HepG2 (cell line): ENCODE measurements around the gene SLC22A31.
"Not testable (repeated sequence)": the region's sequence is repeated elsewhere in the genome, so short reads cannot be mapped to it uniquely, and the experiment has no call there.

Source experiments
- ADNP ChIP-seq: sonication (generic); formaldehyde crosslinking; IDR thresholded peaks from 2 replicates; pipeline ENCODE4 v1.4.0; 2020; ENCODE audit warnings: missing genetic modification reagents
- DNMT1 ChIP-seq: sonication (generic); formaldehyde crosslinking; IDR thresholded peaks from 2 replicates; pipeline ENCODE4 v1.5.1; 2020; ENCODE audit warnings: mild to moderate bottlenecking, missing genetic modification reagents
- KDM1A ChIP-seq: IDR thresholded peaks from 2 replicates; pipeline ENCODE4 v1.6.1; 2016; ENCODE audit warnings: missing compliant biosample characterization
- POLR2AphosphoS5 ChIP-seq: IDR thresholded peaks from 2 replicates; pipeline ENCODE4 v1.6.1; 2012; ENCODE audit warnings: low read depth, low read length
- TAF1 ChIP-seq: sonication (generic); formaldehyde crosslinking; IDR thresholded peaks from 2 replicates; pipeline ENCODE4 v1.4.0; 2020; ENCODE audit warnings: missing genetic modification reagents
- ZNF24 ChIP-seq: fragments of 450-650 bp; IDR thresholded peaks from 2 replicates; pipeline ENCODE4 v1.6.1; 2017; ENCODE audit warnings: antibody characterized with exemption, mild to moderate bottlenecking
- ZSCAN12 ChIP-seq: sonication (generic); formaldehyde crosslinking; IDR thresholded peaks from 2 replicates; pipeline ENCODE4 v1.9.0; 2021; ENCODE audit warnings: mild to moderate bottlenecking, missing genetic modification reagents
- TF ChIP-seq, protein P1 (sequence below): sonication (generic); formaldehyde crosslinking; IDR thresholded peaks from 2 replicates; pipeline ENCODE4 v1.5.0; 2020; ENCODE audit warnings: mild to moderate bottlenecking, missing genetic modification reagents, moderate library complexity
- TF ChIP-seq, protein P2 (sequence below): sonication (generic); formaldehyde crosslinking; IDR thresholded peaks from 2 replicates; pipeline ENCODE4 v1.4.0; 2020; ENCODE audit warnings: missing genetic modification reagents
- TF ChIP-seq, protein P3 (sequence below), 2 experiments: IDR thresholded peaks; 2 replicates each; pipeline ENCODE4 v1.6.1; 2011 to 2012; ENCODE audit warnings: low read length in 2 of 2, borderline replicate concordance in 1 of 2, low read depth in 1 of 2, mild to moderate bottlenecking in 1 of 2, moderate library complexity in 1 of 2

- TF ChIP-seq, protein P1, sequence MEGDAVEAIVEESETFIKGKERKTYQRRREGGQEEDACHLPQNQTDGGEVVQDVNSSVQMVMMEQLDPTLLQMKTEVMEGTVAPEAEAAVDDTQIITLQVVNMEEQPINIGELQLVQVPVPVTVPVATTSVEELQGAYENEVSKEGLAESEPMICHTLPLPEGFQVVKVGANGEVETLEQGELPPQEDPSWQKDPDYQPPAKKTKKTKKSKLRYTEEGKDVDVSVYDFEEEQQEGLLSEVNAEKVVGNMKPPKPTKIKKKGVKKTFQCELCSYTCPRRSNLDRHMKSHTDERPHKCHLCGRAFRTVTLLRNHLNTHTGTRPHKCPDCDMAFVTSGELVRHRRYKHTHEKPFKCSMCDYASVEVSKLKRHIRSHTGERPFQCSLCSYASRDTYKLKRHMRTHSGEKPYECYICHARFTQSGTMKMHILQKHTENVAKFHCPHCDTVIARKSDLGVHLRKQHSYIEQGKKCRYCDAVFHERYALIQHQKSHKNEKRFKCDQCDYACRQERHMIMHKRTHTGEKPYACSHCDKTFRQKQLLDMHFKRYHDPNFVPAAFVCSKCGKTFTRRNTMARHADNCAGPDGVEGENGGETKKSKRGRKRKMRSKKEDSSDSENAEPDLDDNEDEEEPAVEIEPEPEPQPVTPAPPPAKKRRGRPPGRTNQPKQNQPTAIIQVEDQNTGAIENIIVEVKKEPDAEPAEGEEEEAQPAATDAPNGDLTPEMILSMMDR (CRISPR knock-in tag) = not testable (repeated sequence)
- not testable (repeated sequence) for TF ChIP-seq ZSCAN12 (CRISPR knock-in tag); TAF1 (CRISPR knock-in tag); KDM1A; ADNP (CRISPR knock-in tag); POLR2AphosphoS5; ZNF24; DNMT1 (CRISPR knock-in tag)
- TF ChIP-seq, protein P2, sequence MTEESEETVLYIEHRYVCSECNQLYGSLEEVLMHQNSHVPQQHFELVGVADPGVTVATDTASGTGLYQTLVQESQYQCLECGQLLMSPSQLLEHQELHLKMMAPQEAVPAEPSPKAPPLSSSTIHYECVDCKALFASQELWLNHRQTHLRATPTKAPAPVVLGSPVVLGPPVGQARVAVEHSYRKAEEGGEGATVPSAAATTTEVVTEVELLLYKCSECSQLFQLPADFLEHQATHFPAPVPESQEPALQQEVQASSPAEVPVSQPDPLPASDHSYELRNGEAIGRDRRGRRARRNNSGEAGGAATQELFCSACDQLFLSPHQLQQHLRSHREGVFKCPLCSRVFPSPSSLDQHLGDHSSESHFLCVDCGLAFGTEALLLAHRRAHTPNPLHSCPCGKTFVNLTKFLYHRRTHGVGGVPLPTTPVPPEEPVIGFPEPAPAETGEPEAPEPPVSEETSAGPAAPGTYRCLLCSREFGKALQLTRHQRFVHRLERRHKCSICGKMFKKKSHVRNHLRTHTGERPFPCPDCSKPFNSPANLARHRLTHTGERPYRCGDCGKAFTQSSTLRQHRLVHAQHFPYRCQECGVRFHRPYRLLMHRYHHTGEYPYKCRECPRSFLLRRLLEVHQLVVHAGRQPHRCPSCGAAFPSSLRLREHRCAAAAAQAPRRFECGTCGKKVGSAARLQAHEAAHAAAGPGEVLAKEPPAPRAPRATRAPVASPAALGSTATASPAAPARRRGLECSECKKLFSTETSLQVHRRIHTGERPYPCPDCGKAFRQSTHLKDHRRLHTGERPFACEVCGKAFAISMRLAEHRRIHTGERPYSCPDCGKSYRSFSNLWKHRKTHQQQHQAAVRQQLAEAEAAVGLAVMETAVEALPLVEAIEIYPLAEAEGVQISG (CRISPR knock-in tag) = peak; percentile 40; the same call in 1 of the 2 replicates
- TF ChIP-seq, protein P3, sequence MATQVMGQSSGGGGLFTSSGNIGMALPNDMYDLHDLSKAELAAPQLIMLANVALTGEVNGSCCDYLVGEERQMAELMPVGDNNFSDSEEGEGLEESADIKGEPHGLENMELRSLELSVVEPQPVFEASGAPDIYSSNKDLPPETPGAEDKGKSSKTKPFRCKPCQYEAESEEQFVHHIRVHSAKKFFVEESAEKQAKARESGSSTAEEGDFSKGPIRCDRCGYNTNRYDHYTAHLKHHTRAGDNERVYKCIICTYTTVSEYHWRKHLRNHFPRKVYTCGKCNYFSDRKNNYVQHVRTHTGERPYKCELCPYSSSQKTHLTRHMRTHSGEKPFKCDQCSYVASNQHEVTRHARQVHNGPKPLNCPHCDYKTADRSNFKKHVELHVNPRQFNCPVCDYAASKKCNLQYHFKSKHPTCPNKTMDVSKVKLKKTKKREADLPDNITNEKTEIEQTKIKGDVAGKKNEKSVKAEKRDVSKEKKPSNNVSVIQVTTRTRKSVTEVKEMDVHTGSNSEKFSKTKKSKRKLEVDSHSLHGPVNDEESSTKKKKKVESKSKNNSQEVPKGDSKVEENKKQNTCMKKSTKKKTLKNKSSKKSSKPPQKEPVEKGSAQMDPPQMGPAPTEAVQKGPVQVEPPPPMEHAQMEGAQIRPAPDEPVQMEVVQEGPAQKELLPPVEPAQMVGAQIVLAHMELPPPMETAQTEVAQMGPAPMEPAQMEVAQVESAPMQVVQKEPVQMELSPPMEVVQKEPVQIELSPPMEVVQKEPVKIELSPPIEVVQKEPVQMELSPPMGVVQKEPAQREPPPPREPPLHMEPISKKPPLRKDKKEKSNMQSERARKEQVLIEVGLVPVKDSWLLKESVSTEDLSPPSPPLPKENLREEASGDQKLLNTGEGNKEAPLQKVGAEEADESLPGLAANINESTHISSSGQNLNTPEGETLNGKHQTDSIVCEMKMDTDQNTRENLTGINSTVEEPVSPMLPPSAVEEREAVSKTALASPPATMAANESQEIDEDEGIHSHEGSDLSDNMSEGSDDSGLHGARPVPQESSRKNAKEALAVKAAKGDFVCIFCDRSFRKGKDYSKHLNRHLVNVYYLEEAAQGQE (IDR thresholded peaks at IDR 0.05; ENCODE audit: borderline replicate concordance in 1 of 2, low read depth in 1 of 2, low read length in 2 of 2) = not testable (repeated sequence)
Measured at GRCh38 chr16:89247734-89248075, 47.4 kb upstream of the SLC22A31 start.
